Parathyroid adenoma (tissue), 2 donors: ENCODE results near the gene NTSR1.

ENCODE experiments used
- H2AFZ ChIP-seq: fragments of 300-600 bp; sonication (generic); one replicate; pipeline ENCODE4 v1.7.0; 2017; ENCODE audit warnings: antibody characterized with exemption, mild to moderate bottlenecking
- H3K27ac ChIP-seq: fragments of 300-600 bp; sonication (generic); one replicate; pipeline ENCODE4 v1.7.0; 2017
- H3K27me3 ChIP-seq: fragments of 300-600 bp; sonication (generic); one replicate; pipeline ENCODE4 v1.7.0; 2017; ENCODE audit warnings: low read length; ENCODE audit not compliant: control insufficient read depth, insufficient read depth
- H3K36me3 ChIP-seq: fragments of 300-600 bp; sonication (generic); one replicate; pipeline ENCODE4 v1.7.0; 2017; ENCODE audit warnings: low read length; ENCODE audit not compliant: control insufficient read depth, insufficient read depth
- H3K4me1 ChIP-seq: fragments of 300-600 bp; sonication (generic); one replicate; pipeline ENCODE4 v1.7.0; 2017; ENCODE audit warnings: control low read depth
- H3K4me2 ChIP-seq: fragments of 300-600 bp; sonication (generic); one replicate; pipeline ENCODE4 v1.7.0; 2017; ENCODE audit warnings: low read length
- H3K4me3 ChIP-seq: fragments of 300-600 bp; sonication (generic); one replicate; pipeline ENCODE4 v1.7.0; 2017; ENCODE audit warnings: low read depth, low read length
- H3K79me2 ChIP-seq: fragments of 300-600 bp; sonication (generic); one replicate; pipeline ENCODE4 v1.7.0; 2017; ENCODE audit warnings: control low read depth
- H3K9ac ChIP-seq: fragments of 300-600 bp; sonication (generic); one replicate; pipeline ENCODE4 v1.7.0; 2017; ENCODE audit warnings: mild to moderate bottlenecking
- H3K9me3 ChIP-seq: fragments of 300-600 bp; sonication (generic); one replicate; pipeline ENCODE4 v1.7.0; 2017; ENCODE audit warnings: low read length; ENCODE audit not compliant: control insufficient read depth
- CTCF ChIP-seq: fragments of 300-600 bp; sonication (generic); IDR thresholded peaks from one replicate; pipeline ENCODE4 v1.7.0; 2017; ENCODE audit warnings: antibody characterized with exemption, mild to moderate bottlenecking
- donor health status: primary hyperparathyroidism.

Gene NTSR1

GRCh38 chr20:62741191-62741691 is 32.6 kb downstream of the NTSR1 start:
- peaks cover 3% of the 10 kb centered on the region for H3K27me3 ChIP-seq
- H3K36me3 ChIP-seq: no peaks in the 10 kb centered on the region
- H3K9ac ChIP-seq: no peak overlapping the region
- H3K9me3 ChIP-seq: no peaks in the 10 kb centered on the region
- H3K4me2 ChIP-seq: no peak overlapping the region
- no peak for TF ChIP-seq CTCF
- no peak overlapping the region for H3K4me3 ChIP-seq
- no peaks in the 10 kb centered on the region for H3K79me2 ChIP-seq
- no peaks in the 10 kb centered on the region for H3K4me1 ChIP-seq
- no peak overlapping the region for H3K27ac ChIP-seq
- H2AFZ ChIP-seq: no peak overlapping the region

GRCh38 chr20:62741701-62742491 is 33.3 kb downstream of the NTSR1 start:
- no peak for TF ChIP-seq CTCF
- Histone ChIP-seq H2AFZ (no peak overlapping the region), H3K9me3 (no peaks in the 10 kb centered on the region), H3K27ac (no peak overlapping the region), H3K4me2 (no peak overlapping the region), H3K36me3 (no peaks in the 10 kb centered on the region), H3K4me1 (no peaks in the 10 kb centered on the region), H3K9ac (no peak overlapping the region), H3K27me3 (peaks cover 3% of the 10 kb centered on the region), H3K79me2 (no peaks in the 10 kb centered on the region), H3K4me3 (no peak overlapping the region)

- Histone ChIP-seq H3K27me3 (peaks cover 3% of the 10 kb centered on the region), H3K36me3 (no peaks in the 10 kb centered on the region), H3K27ac (no peak overlapping the region), H3K9me3 (no peaks in the 10 kb centered on the region), H3K4me2 (no peak overlapping the region), H3K4me3 (no peak overlapping the region), H2AFZ (no peak overlapping the region), H3K9ac (no peak overlapping the region), H3K79me2 (no peaks in the 10 kb centered on the region), H3K4me1 (no peaks in the 10 kb centered on the region)
- TF ChIP-seq CTCF: no peak
Measured at GRCh38 chr20:62742550-62742949, 33.9 kb downstream of the NTSR1 start.

- Histone ChIP-seq H3K4me2 (no peak overlapping the region), H2AFZ (no peak overlapping the region), H3K4me3 (no peak overlapping the region), H3K9me3 (no peaks in the 10 kb centered on the region), H3K9ac (no peak overlapping the region), H3K36me3 (no peaks in the 10 kb centered on the region), H3K79me2 (no peaks in the 10 kb centered on the region), H3K27ac (no peak overlapping the region), H3K27me3 (peaks cover 3% of the 10 kb centered on the region), H3K4me1 (no peaks in the 10 kb centered on the region)
- no peak for TF ChIP-seq CTCF
Measured at GRCh38 chr20:62742979-62743776, 34.5 kb downstream of the NTSR1 start.
